Liver (tissue), 9 donors: ENCODE measurements around the gene RBM38. TPM values are rescaled to one million over a fixed set of nuclear protein-coding genes. Genes with fewer than 3 reads are reported as not detected.

Experiments
- DNase-seq: peaks from one replicate; pipeline ENCODE4 v3.0.0-alpha.2; 2017; ENCODE audit warnings: low spot score
- H3K27ac ChIP-seq, 2 donors: one replicate each; pipeline ENCODE4 v1.7.0; 2013; ENCODE audit warnings: inconsistent platforms in 2 of 2, low read length in 2 of 2, control low read depth in 1 of 2, low read depth in 1 of 2, mild to moderate bottlenecking in 1 of 2
- H3K27me3 ChIP-seq, 4 donors: one replicate each; pipeline versions ENCODE4 v1.6.1 to v1.7.0; 2013; ENCODE audit warnings: low read length in 3 of 4, inconsistent platforms in 1 of 4, mild to moderate bottlenecking in 1 of 4, moderate library complexity in 1 of 4; ENCODE audit not compliant: control insufficient read depth in 4 of 4, insufficient read depth in 4 of 4
- H3K36me3 ChIP-seq, 4 donors: one replicate each; pipeline versions ENCODE4 v1.6.1 to v1.7.0; 2013; ENCODE audit warnings: low read length in 3 of 4, mild to moderate bottlenecking in 3 of 4, low read depth in 1 of 4, moderate library complexity in 1 of 4; ENCODE audit not compliant: control insufficient read depth in 4 of 4, insufficient read depth in 3 of 4
- H3K4me1 ChIP-seq, 4 donors: one replicate each; pipeline versions ENCODE4 v1.6.1 to v1.7.0; 2013; ENCODE audit warnings: low read length in 3 of 4, mild to moderate bottlenecking in 3 of 4, moderate library complexity in 1 of 4; ENCODE audit not compliant: control insufficient read depth in 4 of 4, insufficient read depth in 4 of 4
- H3K4me3 ChIP-seq, 3 donors: one replicate each; pipeline versions ENCODE4 v1.6.1 to v1.7.0; 2013; ENCODE audit warnings: low read length in 3 of 3, control low read depth in 1 of 3, low read depth in 1 of 3, mild to moderate bottlenecking in 1 of 3
- H3K9ac ChIP-seq, 2 donors: one replicate each; pipeline ENCODE4 v1.7.0; 2013; ENCODE audit warnings: low read length in 2 of 2, mild to moderate bottlenecking in 2 of 2, moderate library complexity in 2 of 2, control low read depth in 1 of 2, low read depth in 1 of 2
- H3K9me3 ChIP-seq, 4 donors: one replicate each; pipeline versions ENCODE4 v1.6.1 to v1.7.0; 2013; ENCODE audit warnings: low read length in 3 of 4; ENCODE audit not compliant: control insufficient read depth in 4 of 4
- EGR1 ChIP-seq, 2 donors: IDR thresholded peaks; 2 replicates each; pipeline ENCODE4 v1.6.1; 2016 to 2018; ENCODE audit warnings: antibody characterized with exemption in 2 of 2, low read depth in 2 of 2
- FOXA1 ChIP-seq: IDR thresholded peaks from 2 replicates; pipeline ENCODE4 v1.6.1; 2016; ENCODE audit warnings: antibody characterized with exemption
- FOXA2 ChIP-seq: IDR thresholded peaks from 2 replicates; pipeline ENCODE4 v1.6.1; 2016; ENCODE audit warnings: antibody characterized with exemption
- GABPA ChIP-seq, 2 donors: IDR thresholded peaks in 1 of 2; conservative IDR thresholded peaks in 1 of 2; 2 replicates each; pipeline ENCODE4 v1.6.1; 2016; ENCODE audit warnings: antibody characterized with exemption in 2 of 2, mild to moderate bottlenecking in 1 of 2, moderate library complexity in 1 of 2
- HNF4A ChIP-seq, 2 donors: conservative IDR thresholded peaks; 2 replicates each; pipeline ENCODE4 v1.6.1; 2016; ENCODE audit warnings: antibody characterized with exemption in 2 of 2, mild to moderate bottlenecking in 2 of 2
- HNF4G ChIP-seq: IDR thresholded peaks from 2 replicates; pipeline ENCODE4 v1.6.1; 2016; ENCODE audit warnings: antibody characterized with exemption
- JUND ChIP-seq, 2 donors: IDR thresholded peaks; 2 replicates each; pipeline ENCODE4 v1.6.1; 2016; ENCODE audit warnings: antibody characterized with exemption in 2 of 2
- NR2F2 ChIP-seq: IDR thresholded peaks from 2 replicates; pipeline ENCODE4 v1.6.1; 2016; ENCODE audit warnings: antibody characterized with exemption
- RAD21 ChIP-seq, 2 donors: IDR thresholded peaks; 2 replicates each; pipeline ENCODE4 v1.6.1; 2016; ENCODE audit warnings: antibody characterized with exemption in 2 of 2, mild to moderate bottlenecking in 2 of 2
- RXRA ChIP-seq, 2 donors: IDR thresholded peaks; 2 replicates each; pipeline ENCODE4 v1.6.1; 2017 to 2018; ENCODE audit warnings: antibody characterized with exemption in 2 of 2, mild to moderate bottlenecking in 1 of 2
- SP1 ChIP-seq: IDR thresholded peaks from 2 replicates; pipeline ENCODE4 v1.6.1; 2018; ENCODE audit warnings: antibody characterized with exemption, mild to moderate bottlenecking
- TAF1 ChIP-seq: conservative IDR thresholded peaks from 2 replicates; pipeline ENCODE4 v1.6.1; 2016; ENCODE audit warnings: antibody characterized with exemption, mild to moderate bottlenecking
- YY1 ChIP-seq: IDR thresholded peaks from 2 replicates; pipeline ENCODE4 v1.6.1; 2016; ENCODE audit warnings: antibody characterized with exemption, mild to moderate bottlenecking
- WGBS: extraction: QIAGEN DNeasy Blood & Tissue Kit; methylation state at CpG from one replicate; pipeline ENCODE4 v1.1.7; 2013; 5-methylcytosine and 5-hydroxymethylcytosine counted together
- polyA plus RNA-seq, 2 donors: library from polyadenylated mRNA; stranded (reverse) in 1 of 2; unstranded in 1 of 2; fragments of 200-250 nt in 1 of 2; fragments of >200 nt in 1 of 2; fragmentation: Nextera tagmentation in 1 of 2; extraction: Ambion mirVana in 1 of 2; gene quantifications; one replicate each; pipeline versions ENCODE4 v1.2.1 to v1.2.3, GENCODE V29; 2013 to 2015
- total RNA-seq, 2 donors: library from RNA; depleted of rRNA; stranded (reverse); fragments of >200 nt; gene quantifications; one replicate each; pipeline ENCODE4 v1.2.3, GENCODE V29; 2014
- TF ChIP-seq, protein P1 (sequence below): fragments of 150-350 bp; IDR thresholded peaks from 2 replicates; pipeline ENCODE4 v1.5.1; 2017; ENCODE audit warnings: improper control_type of control experiment, low read depth, low read length; ENCODE audit not compliant: missing input control
- TF ChIP-seq, protein P2 (sequence below): IDR thresholded peaks from 2 replicates; pipeline ENCODE4 v1.6.1; 2016; ENCODE audit warnings: antibody characterized with exemption
- TF ChIP-seq, protein P3 (sequence below): IDR thresholded peaks from 2 replicates; pipeline ENCODE4 v1.6.1; 2016; ENCODE audit warnings: antibody characterized with exemption
- TF ChIP-seq, protein P4 (sequence below): IDR thresholded peaks from 2 replicates; pipeline ENCODE4 v1.6.1; 2016; ENCODE audit warnings: antibody characterized with exemption
- TF ChIP-seq, protein P5 (sequence below): IDR thresholded peaks from 2 replicates; pipeline ENCODE4 v1.6.1; 2016; ENCODE audit warnings: antibody characterized with exemption, mild to moderate bottlenecking
- donor health status: healthy.
- donor health status: healthy.
- donor health status: healthy.
- donor health status: healthy.
- donor health status: healthy.

The RBM38 gene
- total and polyA plus RNA-seq, 4 donors = 1.4 to 258 (median 6.0) TPM

GRCh38 chr20:57410924-57411323 lies 19.7 kb downstream of the RBM38 start:
- H3K4me1 ChIP-seq = no peaks in the 10 kb centered on the region
- no peak for DNase-seq
- TF ChIP-seq RAD21 (IDR thresholded peaks at IDR 0.05) = no peak
- TF ChIP-seq FOXA2 = no peak
- TF ChIP-seq FOXA1 = no peak
- TF ChIP-seq, protein P1, sequence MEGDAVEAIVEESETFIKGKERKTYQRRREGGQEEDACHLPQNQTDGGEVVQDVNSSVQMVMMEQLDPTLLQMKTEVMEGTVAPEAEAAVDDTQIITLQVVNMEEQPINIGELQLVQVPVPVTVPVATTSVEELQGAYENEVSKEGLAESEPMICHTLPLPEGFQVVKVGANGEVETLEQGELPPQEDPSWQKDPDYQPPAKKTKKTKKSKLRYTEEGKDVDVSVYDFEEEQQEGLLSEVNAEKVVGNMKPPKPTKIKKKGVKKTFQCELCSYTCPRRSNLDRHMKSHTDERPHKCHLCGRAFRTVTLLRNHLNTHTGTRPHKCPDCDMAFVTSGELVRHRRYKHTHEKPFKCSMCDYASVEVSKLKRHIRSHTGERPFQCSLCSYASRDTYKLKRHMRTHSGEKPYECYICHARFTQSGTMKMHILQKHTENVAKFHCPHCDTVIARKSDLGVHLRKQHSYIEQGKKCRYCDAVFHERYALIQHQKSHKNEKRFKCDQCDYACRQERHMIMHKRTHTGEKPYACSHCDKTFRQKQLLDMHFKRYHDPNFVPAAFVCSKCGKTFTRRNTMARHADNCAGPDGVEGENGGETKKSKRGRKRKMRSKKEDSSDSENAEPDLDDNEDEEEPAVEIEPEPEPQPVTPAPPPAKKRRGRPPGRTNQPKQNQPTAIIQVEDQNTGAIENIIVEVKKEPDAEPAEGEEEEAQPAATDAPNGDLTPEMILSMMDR = no peak
- TF ChIP-seq, protein P2, sequence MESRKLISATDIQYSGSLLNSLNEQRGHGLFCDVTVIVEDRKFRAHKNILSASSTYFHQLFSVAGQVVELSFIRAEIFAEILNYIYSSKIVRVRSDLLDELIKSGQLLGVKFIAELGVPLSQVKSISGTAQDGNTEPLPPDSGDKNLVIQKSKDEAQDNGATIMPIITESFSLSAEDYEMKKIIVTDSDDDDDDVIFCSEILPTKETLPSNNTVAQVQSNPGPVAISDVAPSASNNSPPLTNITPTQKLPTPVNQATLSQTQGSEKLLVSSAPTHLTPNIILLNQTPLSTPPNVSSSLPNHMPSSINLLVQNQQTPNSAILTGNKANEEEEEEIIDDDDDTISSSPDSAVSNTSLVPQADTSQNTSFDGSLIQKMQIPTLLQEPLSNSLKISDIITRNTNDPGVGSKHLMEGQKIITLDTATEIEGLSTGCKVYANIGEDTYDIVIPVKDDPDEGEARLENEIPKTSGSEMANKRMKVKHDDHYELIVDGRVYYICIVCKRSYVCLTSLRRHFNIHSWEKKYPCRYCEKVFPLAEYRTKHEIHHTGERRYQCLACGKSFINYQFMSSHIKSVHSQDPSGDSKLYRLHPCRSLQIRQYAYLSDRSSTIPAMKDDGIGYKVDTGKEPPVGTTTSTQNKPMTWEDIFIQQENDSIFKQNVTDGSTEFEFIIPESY = no peak
- no peak for TF ChIP-seq SP1
- TF ChIP-seq YY1 = no peak
- TF ChIP-seq, protein P3, sequence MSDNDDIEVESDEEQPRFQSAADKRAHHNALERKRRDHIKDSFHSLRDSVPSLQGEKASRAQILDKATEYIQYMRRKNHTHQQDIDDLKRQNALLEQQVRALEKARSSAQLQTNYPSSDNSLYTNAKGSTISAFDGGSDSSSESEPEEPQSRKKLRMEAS = no peak
- TF ChIP-seq TAF1 = no peak
- TF ChIP-seq EGR1 (IDR thresholded peaks at IDR 0.05; ENCODE audit: low read depth in 2 of 2) = no peak
- TF ChIP-seq GABPA (IDR thresholded peaks at IDR 0.05 in 1 of 2, conservative IDR thresholded peaks at IDR 0.05 in 1 of 2) = no peak
- TF ChIP-seq HNF4G = no peak
- no peak for TF ChIP-seq RXRA (IDR thresholded peaks at IDR 0.05)
- TF ChIP-seq HNF4A (conservative IDR thresholded peaks at IDR 0.05) = no peak
- TF ChIP-seq, protein P4, sequence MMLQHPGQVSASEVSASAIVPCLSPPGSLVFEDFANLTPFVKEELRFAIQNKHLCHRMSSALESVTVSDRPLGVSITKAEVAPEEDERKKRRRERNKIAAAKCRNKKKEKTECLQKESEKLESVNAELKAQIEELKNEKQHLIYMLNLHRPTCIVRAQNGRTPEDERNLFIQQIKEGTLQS = no peak
- TF ChIP-seq, protein P5, sequence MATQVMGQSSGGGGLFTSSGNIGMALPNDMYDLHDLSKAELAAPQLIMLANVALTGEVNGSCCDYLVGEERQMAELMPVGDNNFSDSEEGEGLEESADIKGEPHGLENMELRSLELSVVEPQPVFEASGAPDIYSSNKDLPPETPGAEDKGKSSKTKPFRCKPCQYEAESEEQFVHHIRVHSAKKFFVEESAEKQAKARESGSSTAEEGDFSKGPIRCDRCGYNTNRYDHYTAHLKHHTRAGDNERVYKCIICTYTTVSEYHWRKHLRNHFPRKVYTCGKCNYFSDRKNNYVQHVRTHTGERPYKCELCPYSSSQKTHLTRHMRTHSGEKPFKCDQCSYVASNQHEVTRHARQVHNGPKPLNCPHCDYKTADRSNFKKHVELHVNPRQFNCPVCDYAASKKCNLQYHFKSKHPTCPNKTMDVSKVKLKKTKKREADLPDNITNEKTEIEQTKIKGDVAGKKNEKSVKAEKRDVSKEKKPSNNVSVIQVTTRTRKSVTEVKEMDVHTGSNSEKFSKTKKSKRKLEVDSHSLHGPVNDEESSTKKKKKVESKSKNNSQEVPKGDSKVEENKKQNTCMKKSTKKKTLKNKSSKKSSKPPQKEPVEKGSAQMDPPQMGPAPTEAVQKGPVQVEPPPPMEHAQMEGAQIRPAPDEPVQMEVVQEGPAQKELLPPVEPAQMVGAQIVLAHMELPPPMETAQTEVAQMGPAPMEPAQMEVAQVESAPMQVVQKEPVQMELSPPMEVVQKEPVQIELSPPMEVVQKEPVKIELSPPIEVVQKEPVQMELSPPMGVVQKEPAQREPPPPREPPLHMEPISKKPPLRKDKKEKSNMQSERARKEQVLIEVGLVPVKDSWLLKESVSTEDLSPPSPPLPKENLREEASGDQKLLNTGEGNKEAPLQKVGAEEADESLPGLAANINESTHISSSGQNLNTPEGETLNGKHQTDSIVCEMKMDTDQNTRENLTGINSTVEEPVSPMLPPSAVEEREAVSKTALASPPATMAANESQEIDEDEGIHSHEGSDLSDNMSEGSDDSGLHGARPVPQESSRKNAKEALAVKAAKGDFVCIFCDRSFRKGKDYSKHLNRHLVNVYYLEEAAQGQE = no peak
- TF ChIP-seq NR2F2 = no peak
- TF ChIP-seq JUND (IDR thresholded peaks at IDR 0.05) = no peak
- H3K9me3 ChIP-seq = no peaks in the 10 kb centered on the region
- H3K9ac ChIP-seq = no peak overlapping the region
- no peak overlapping the region for H3K27ac ChIP-seq
- WGBS = 91% methylated on average over 5 of the region's 5 CpGs
- H3K27me3 ChIP-seq = no peaks in the 10 kb centered on the region
- peaks cover 5 to 20% (median 7%) of the 10 kb centered on the region in 4 donors for H3K36me3 ChIP-seq
- H3K4me3 ChIP-seq = no peak overlapping the region
